DOHH2 (cell line): ENCODE results near the gene APMAP.

Experiments used
- H3F3A ChIP-seq: fragments of 200-600 bp; sonication (generic), shearing (Covaris generic); 2 replicates; pipeline ENCODE4 v1.6.0; 2016; ENCODE audit warnings: antibody characterized with exemption, mild to moderate bottlenecking; ENCODE audit not compliant: control insufficient read depth, insufficient read depth
- H3K27ac ChIP-seq: fragments of 200-600 bp; sonication (generic); 2 replicates; pipeline ENCODE4 v1.5.1; 2014; ENCODE audit warnings: low read depth, mild to moderate bottlenecking, low read length, moderate library complexity
- H3K27me3 ChIP-seq: fragments of 200-600 bp; sonication (generic); 2 replicates; pipeline ENCODE4 v1.6.1; 2014; ENCODE audit warnings: mild to moderate bottlenecking, low read length, mixed read lengths; ENCODE audit not compliant: control insufficient read depth
- H3K36me3 ChIP-seq: fragments of 200-600 bp; sonication (generic); 2 replicates; pipeline ENCODE4 v1.6.1; 2014; ENCODE audit warnings: mild to moderate bottlenecking, low read length, moderate library complexity, mixed read lengths; ENCODE audit not compliant: control insufficient read depth
- H3K4me1 ChIP-seq: fragments of 200-600 bp; sonication (generic); 2 replicates; pipeline ENCODE4 v1.6.1; 2014; ENCODE audit warnings: mild to moderate bottlenecking, low read length, mixed read lengths; ENCODE audit not compliant: control insufficient read depth
- H3K4me2 ChIP-seq: fragments of 200-600 bp; sonication (generic); 2 replicates; pipeline ENCODE4 v1.6.0; 2014; ENCODE audit warnings: mild to moderate bottlenecking, low read length, moderate library complexity
- H3K4me3 ChIP-seq: fragments of 200-600 bp; sonication (generic); 2 replicates; pipeline ENCODE4 v1.5.1; 2014; ENCODE audit warnings: mild to moderate bottlenecking, low read length, mixed read lengths
- H3K79me2 ChIP-seq: fragments of 200-600 bp; sonication (generic); 2 replicates; pipeline ENCODE4 v1.6.1; 2014; ENCODE audit warnings: mild to moderate bottlenecking, low read length, mixed read lengths; ENCODE audit not compliant: control insufficient read depth
- H3K9me2 ChIP-seq: fragments of 200-600 bp; sonication (generic); replicated peaks from 2 replicates; pipeline ENCODE4 v1.6.1; 2014; ENCODE audit warnings: mild to moderate bottlenecking, low read length, mixed read lengths; ENCODE audit not compliant: control insufficient read depth
- H3K9me3 ChIP-seq: fragments of 200-600 bp; sonication (generic); 2 replicates; pipeline ENCODE4 v1.6.1; 2014; ENCODE audit warnings: antibody characterized with exemption, low read length, mixed read lengths; ENCODE audit not compliant: control insufficient read depth, insufficient read depth
- H4K20me1 ChIP-seq: fragments of 200-600 bp; sonication (generic); 2 replicates; pipeline ENCODE4 v1.6.0; 2014; ENCODE audit warnings: low read depth, mild to moderate bottlenecking, antibody characterized with exemption, low read length, moderate library complexity; ENCODE audit not compliant: control insufficient read depth, insufficient read depth
- CTCF ChIP-seq: fragments of 200-600 bp; sonication (generic); IDR thresholded peaks from one replicate; pipeline ENCODE4 v1.5.1; 2014; ENCODE audit warnings: antibody characterized with exemption, mild to moderate bottlenecking, low read depth, low read length; ENCODE audit not compliant: poor library complexity, severe bottlenecking
- EZH2phosphoT487 ChIP-seq: fragments of 200-600 bp; sonication (generic); IDR thresholded peaks from 2 replicates; pipeline ENCODE4 v1.6.1; 2017; ENCODE audit warnings: borderline replicate concordance, mild to moderate bottlenecking, antibody characterized with exemption, low read length, moderate library complexity, mixed read lengths

The APMAP gene

GRCh38 chr20:24950836-24951525, 41.6 kb downstream of the APMAP start:
- no peaks in the 10 kb centered on the region for H3K27me3 ChIP-seq
- H4K20me1 ChIP-seq, result no peaks in the 10 kb centered on the region
- H3K79me2 ChIP-seq, result no peaks in the 10 kb centered on the region
- peaks cover 3% of the 10 kb centered on the region for H3F3A ChIP-seq
- no peaks in the 10 kb centered on the region for H3K9me2 ChIP-seq
- H3K4me1 ChIP-seq, result peaks cover 15% of the 10 kb centered on the region
- H3K4me3 ChIP-seq, result no peak overlapping the region
- no peak overlapping the region for H3K27ac ChIP-seq
- TF ChIP-seq CTCF (no peak), EZH2phosphoT487 (no peak)
- H3K9me3 ChIP-seq, result no peaks in the 10 kb centered on the region
- no peak overlapping the region for H3K4me2 ChIP-seq
- H3K36me3 ChIP-seq, result no peaks in the 10 kb centered on the region

DNA sequence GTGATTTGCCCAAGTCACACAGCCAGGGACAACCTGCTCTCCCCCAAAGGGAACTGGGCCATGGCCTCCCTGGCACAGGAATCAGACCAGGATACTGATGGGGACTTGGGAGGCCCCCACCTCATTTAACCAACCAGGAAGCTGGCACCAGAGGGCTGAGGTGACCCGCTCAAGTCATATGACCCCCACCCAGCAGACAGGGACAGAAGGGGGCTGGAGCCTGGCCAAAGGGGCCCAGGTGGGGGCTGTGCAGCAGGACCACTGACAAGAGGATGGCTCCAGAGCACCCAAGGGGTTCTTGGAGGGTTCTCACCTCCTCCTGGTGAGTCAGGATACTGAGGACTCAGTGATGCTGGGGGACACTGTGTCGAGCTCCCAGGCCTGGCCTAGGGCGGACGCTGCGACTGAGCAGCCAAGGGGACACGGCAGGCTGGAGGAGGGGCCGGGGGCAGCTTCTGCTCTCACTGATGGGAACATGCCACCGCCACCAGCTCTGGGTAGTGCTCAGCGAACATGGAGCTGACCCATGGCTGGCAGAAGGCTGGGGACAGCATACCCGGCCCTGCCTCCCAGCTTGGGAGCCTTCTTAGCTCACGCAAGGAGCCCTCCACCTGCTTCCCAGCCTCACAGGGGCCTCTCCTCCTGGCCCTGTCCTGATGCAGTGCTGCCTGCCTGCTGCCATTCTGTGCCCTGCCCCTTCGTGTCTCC, 42.3 kb downstream of the APMAP start:
- no peaks in the 10 kb centered on the region for H3K36me3 ChIP-seq
- no peak overlapping the region for H3K4me2 ChIP-seq
- no peak for TF ChIP-seq EZH2phosphoT487
- no peak for TF ChIP-seq CTCF
- no peaks in the 10 kb centered on the region for H3K79me2 ChIP-seq
- H3K9me2 ChIP-seq, result no peaks in the 10 kb centered on the region
- peaks cover 3% of the 10 kb centered on the region for H3F3A ChIP-seq
- no peaks in the 10 kb centered on the region for H4K20me1 ChIP-seq
- peaks cover 14% of the 10 kb centered on the region for H3K4me1 ChIP-seq
- no peaks in the 10 kb centered on the region for H3K9me3 ChIP-seq
- no peak overlapping the region for H3K27ac ChIP-seq
- H3K27me3 ChIP-seq, result no peaks in the 10 kb centered on the region
- H3K4me3 ChIP-seq, result no peak overlapping the region

- Histone ChIP-seq H3F3A (peaks cover 3% of the 10 kb centered on the region), H3K4me2 (no peak overlapping the region), H3K4me3 (no peak overlapping the region), H3K36me3 (no peaks in the 10 kb centered on the region), H3K27ac (no peak overlapping the region), H3K27me3 (no peaks in the 10 kb centered on the region), H3K79me2 (no peaks in the 10 kb centered on the region), H3K4me1 (peaks cover 9% of the 10 kb centered on the region), H3K9me3 (no peaks in the 10 kb centered on the region), H4K20me1 (no peaks in the 10 kb centered on the region), H3K9me2 (no peaks in the 10 kb centered on the region)
- no peak for TF ChIP-seq CTCF
Measured at GRCh38 chr20:24949756-24950127, 42.8 kb downstream of the APMAP start.
